Left kidney (tissue), 2 donors: ENCODE data around the gene SYNGR3. TPM values are rescaled to one million over a fixed set of nuclear protein-coding genes. Genes with fewer than 3 reads are reported as not detected.

Experiments used
- DNase-seq: peaks from one replicate; pipeline ENCODE4 v3.0.0-alpha.2; 2013
- polyA plus RNA-seq: library from polyadenylated mRNA; unstranded; fragments of 120-200 nt; gene quantifications from one replicate; pipeline ENCODE4 v1.2.1, GENCODE V29; 2013; ENCODE audit not compliant: insufficient read length

The SYNGR3 gene
- polyA plus RNA-seq, 1 donor = 1.5 TPM

GRCh38 chr16:1975432-1976215 is 14.1 kb upstream of the SYNGR3 start:
- DNase-seq = no peak

DNA sequence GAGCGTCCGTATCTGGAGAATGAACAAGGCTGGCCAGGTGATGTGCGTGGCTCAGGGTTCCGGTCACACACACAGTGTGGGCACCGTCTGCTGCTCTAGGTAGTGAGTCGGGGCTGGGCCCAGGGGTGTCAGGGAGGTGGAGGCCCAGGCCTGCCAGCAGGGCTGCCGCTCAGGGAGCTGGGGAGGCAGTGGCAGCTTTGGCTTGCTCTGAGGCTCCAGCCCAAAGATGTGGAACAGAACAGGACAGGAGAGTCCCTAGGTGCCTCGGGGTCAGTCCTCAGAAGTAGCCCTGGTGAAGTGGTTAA is 13.6 kb upstream of the SYNGR3 start:
- DNase-seq = no peak

GRCh38 chr16:1976951-1977874 is 12.6 kb upstream of the SYNGR3 start:
- no peak for DNase-seq

GRCh38 chr16:1977875-1978268 is 11.9 kb upstream of the SYNGR3 start:
- DNase-seq = no peak

- no peak for DNase-seq
These were observed 11.2 kb upstream of the SYNGR3 start for GRCh38 chr16:1978476-1979120.

DNA sequence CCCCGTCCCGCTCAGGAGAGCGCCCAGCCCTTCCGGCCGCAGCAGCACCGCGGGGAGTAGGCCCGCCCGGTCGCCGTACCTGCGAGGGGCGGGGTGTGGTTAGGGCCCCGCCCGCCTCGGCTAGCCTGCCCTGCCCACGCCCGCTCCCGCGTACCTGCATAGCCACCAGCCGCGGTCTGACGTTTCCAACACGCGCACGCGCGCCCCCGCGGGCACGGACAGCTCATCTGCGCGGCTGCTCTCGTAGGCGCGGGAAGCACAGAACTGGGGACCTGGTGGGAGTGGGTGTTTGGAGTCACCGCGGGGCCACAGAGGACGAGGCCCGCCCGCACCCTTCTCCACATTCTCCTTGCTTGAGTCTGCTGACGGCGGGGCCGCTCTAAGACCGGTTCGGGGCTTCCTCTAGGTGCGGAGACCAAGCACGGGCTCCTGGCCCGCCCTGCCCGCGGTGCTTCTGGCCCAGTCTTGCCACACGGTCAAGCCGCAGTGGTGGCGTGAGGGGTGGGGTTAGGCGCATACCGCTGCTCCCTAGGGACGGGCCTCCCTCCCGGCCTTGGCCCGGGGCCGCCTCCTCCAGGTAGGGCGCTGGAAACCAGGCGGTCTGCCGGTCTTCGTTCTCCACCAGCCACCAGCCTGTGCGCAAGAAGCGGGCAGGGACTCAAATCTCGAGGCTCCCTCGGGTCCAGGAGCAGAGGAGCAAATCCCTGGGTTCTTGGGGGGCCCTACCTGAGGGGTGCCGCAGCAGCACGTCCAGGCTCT is 10.3 kb upstream of the SYNGR3 start:
- DNase-seq = no peak

DNA sequence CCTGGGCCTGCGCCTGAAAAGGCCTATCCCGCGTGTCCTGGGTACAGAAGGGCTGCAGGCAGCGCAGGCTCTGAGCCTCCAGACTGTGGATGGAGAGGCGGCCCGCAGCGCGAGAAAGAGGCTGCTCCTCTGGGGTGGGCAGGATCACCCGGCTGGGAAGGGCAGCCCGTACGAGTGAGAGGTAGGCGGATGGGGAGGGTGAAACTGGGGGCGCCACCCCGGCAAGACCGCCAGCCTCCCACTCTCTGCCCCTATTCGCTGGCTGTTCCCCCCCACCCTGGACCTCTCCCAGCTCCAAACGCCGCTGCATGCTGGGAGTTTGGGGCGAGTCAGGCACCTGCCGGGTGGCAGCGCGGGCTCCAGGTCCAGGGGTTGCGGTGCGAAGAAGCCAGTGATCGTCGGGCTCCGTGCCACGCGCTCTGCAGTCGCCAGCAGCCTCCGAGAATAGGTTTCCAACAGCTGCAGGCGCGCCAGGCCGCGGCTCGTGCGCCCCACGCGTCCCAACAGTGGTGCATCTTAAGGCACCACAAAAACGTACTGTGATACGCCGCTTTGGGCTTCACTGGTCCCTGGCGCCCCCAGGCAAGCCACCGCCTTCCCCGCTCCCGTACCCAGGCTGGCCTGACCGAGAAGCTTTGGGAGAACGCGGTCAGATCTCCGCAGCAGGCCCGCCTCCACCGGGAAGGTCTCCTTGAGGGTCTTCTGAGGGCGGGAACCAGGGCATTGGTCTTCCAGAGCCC is 9.6 kb upstream of the SYNGR3 start:
- no peak for DNase-seq

GRCh38 chr16:1980770-1981087 is 9.0 kb upstream of the SYNGR3 start:
- no peak for DNase-seq

DNA sequence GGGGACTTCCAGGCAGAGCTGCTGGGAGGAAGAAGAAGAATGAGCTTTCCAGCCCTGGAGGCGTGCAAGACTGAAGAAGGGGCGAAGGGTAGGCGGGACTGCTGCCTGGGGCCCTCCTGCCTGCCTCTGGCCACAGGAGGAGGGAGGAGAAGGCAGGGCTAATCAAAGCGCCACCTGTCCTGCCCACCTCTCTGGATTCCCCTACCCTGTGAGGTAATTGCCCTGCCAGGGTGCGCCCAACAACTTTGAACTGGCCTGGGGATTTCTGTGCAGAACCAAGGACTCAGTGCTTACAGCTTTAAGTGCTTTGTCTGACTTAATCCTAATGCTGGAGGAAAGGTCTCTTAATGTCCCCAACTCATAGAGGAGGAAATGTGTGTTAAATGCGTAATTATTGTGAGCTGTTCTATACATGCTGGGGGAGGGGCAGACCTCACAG is 8.4 kb upstream of the SYNGR3 start, which contains the start of gene NOXO1:
Gene NOXO1, minus strand, starts transcription at position 72 of the 439 bp plus-strand sequence. CDS start 290 bp downstream, outside the sequence.
- DNase-seq = no peak

DNA sequence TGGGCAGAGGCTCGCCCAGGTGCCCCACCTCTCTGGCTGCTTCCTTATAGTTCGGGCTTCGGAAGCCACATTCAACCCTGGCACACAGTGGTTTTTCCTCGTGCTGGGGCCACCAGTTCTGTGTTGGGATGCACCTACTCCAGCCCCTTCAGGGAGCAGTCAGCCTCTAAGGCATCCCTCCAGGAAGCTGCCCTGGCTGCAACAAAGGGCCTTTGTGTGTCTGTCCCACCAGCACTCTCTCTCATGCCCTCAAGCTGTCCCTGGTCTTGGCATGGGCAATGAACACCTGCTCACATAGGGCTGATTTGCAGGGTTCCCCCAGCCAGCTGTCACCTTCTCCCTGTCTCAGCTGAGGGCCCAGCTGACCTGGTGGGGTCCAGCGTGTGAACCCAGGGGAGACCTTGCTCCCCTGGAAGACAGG is 7.7 kb upstream of the SYNGR3 start:
- no peak for DNase-seq

GRCh38 chr16:1982991-1983543 is 6.7 kb upstream of the SYNGR3 start:
- DNase-seq = no peak

DNA sequence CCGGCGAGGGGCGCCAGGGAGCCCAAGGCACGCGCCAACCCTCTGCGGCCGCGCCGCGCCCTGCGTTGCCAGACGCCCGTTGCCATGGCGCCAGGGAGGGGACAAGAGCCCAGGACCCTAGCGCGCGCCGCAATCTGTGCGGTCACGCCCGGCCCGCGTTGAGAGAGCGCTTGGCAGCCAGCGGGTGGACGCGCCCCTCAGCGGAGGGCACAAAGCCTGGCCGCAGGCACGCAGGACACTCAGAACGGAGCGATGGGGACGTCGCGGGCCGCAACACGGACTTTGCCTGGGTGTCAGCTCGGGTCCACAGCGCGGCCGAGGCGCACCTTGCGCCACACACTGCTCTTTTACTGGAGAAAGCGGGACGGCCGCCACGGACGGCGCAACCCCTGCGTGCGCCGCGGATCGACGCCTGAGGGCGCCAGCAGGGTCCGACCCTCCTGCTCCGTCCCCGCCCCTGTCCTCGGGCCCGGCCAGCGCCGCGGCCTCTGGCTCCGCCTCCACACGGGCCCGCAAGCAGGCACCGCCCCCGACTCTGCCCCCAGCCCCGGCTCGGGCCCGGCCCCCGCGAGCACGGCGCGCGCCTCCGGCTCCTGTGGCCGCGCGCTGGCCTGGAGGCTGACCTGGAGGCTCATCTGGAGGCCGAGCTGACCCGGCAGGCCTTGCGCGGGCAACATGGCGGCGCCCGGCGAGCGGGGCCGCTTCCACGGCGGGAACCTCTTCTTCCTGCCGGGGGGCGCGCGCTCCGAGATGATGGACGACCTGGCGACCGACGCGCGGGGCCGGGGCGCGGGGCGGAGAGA is 6.0 kb upstream of the SYNGR3 start, which contains the start of gene GFER:
Gene GFER, plus strand, starts transcription at position 650 of the 803 bp plus-strand sequence. Its CDS starts 26 bp downstream, at position 676.
- DNase-seq = peak; percentile 86

DNA sequence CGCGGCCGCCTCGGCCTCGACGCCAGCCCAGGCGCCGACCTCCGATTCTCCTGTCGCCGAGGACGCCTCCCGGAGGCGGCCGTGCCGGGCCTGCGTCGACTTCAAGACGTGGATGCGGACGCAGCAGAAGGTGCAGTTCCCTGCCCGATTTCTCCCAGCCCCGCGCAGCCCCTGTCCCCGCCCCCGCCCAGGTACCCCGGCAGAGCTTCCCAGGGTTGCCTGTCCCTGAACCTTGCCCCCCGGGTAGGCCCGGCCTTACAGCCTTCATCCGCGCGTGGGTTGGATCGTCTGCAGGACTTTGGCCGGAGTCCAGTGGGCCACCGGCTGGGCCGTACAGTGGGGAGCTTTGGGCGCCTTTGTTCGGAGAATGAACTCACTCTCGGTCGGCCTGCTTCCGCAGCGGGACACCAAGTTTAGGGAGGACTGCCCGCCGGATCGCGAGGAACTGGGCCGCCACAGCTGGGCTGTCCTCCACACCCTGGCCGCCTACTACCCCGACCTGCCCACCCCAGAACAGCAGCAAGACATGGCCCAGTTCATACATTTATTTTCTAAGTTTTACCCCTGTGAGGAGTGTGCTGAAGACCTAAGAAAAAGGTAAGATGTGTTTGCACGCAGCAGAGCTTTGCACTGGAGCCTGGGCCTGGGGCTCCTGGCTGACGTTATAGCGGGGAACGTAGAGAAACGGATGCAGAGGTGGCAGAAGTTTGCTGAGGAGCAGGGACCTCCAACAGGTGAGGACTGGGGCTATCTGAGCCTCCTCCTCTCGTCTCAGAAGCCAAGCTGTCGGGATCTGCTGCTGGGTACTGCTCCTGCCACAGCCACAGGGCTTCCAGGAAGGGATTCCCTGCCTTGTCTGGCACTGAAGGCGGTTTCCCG is 5.2 kb upstream of the SYNGR3 start:
- no peak for DNase-seq

DNA sequence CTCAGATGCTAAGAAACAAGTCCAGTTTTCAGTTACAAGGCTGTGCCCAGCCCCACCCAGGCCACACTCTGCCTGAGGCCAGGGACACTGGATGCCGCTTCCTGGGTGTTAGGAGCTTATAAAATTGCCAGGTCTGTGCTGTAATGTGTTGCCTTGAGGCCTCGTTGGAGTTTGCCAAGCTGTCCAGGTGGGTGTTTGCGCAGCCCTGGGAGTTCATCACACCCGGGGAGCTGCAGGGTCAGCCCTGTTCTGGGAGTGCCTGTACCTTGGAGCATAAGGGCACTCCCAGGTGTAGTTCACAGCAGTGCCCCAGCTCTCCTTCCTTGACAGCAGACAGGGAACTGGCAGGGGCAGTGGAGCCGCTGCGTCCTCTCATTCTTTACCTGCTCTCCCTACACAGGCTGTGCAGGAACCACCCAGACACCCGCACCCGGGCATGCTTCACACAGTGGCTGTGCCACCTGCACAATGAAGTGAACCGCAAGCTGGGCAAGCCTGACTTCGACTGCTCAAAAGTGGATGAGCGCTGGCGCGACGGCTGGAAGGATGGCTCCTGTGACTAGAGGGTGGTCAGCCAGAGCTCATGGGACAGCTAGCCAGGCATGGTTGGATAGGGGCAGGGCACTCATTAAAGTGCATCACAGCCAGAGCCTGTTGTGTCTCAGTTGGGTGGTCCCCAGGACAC is 4.2 kb upstream of the SYNGR3 start:
- DNase-seq = no peak

DNA sequence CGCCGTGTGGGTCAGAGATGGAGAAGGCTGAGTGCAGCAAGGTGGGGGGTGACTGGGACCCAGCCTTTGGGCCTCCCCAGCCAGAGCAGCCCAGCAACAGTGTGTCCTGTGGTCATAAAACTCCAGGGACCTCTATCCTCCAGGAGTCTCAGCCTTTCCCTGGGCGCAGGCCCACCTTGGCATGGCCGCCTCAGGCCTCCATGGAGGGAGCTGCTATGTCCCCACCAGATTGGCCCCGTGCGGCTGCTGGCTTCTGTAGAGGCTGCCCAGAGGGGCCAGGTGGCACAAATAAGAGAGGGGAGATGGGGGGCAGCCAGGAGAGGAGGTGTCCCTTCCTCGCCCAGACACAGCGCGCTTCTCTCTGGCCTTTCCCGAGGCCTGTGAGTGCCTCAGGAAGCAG is 2.6 kb upstream of the SYNGR3 start:
- no peak for DNase-seq

- no peak for DNase-seq
These were observed 256 bp downstream of the SYNGR3 start for GRCh38 chr16:1990101-1990350.

- no peak for DNase-seq
These were observed 773 bp downstream of the SYNGR3 start for GRCh38 chr16:1990351-1991134.

DNA sequence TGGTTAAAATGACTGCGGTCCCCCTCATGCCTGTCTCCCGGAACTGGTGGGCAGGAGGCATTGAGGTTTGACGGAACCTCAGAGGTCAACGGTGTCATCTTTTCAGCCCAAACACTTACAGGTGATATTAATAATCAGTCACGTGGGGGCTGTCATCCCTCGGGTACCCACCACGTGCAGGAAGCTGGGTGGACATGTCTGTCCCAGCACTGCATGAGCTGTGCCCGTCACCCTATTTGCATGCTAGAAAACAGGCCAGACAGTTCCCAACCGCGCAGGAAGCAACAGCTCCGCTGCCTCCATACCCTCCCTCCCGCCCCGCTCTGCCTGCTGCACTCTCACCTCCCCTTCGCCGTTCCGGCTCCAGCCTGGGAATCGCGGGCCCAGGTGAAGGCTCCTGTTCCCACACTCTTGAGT is 1.4 kb downstream of the SYNGR3 start:
- DNase-seq = no peak
